NCI-H2171 treated with DMSO at 0.1 percent for 48 hours (cell line): ENCODE measurements around the gene CDKN2D.
A peak's percentile ranks its signal among the peaks of the same experiment; 100 is the strongest.

ENCODE experiments used
- DNase-seq: peaks from one replicate; lab custom pipeline; 2025; lab: John Stamatoyannopoulos, UW

Gene CDKN2D

GRCh38 chr19:10568826-10569651, at the start of gene CDKN2D:
Gene CDKN2D, minus strand, starts transcription at chr19:10568979. Its CDS starts 326 bp downstream, at chr19:10568653.
- DNase-seq = peak; percentile 99

GRCh38 chr19:10617409-10618121, 48.8 kb upstream of the CDKN2D start:
- no peak for DNase-seq

GRCh38 chr19:10615429-10616023, 46.7 kb upstream of the CDKN2D start:
- no peak for DNase-seq

- DNase-seq = no peak
Measured at GRCh38 chr19:10612499-10613119, 43.8 kb upstream of the CDKN2D start.

GRCh38 chr19:10611907-10612306, 43.1 kb upstream of the CDKN2D start:
- DNase-seq = no peak

GRCh38 chr19:10604460-10604980, 35.7 kb upstream of the CDKN2D start:
- no peak for DNase-seq

- no peak for DNase-seq
Measured at GRCh38 chr19:10603873-10604459, 35.2 kb upstream of the CDKN2D start.

GRCh38 chr19:10603084-10603872, 34.5 kb upstream of the CDKN2D start:
- no peak for DNase-seq

GRCh38 chr19:10602330-10603083, 33.7 kb upstream of the CDKN2D start:
- peak; percentile 53 for DNase-seq

- DNase-seq = no peak
Measured at GRCh38 chr19:10601999-10602329, 33.2 kb upstream of the CDKN2D start.

- no peak for DNase-seq
Measured at GRCh38 chr19:10600149-10600548, 31.4 kb upstream of the CDKN2D start.

GRCh38 chr19:10593820-10594637, 25.2 kb upstream of the CDKN2D start:
- DNase-seq = no peak

- DNase-seq = no peak
Measured at GRCh38 chr19:10593148-10593547, 24.4 kb upstream of the CDKN2D start.

GRCh38 chr19:10587839-10588150, 19.0 kb upstream of the CDKN2D start:
- DNase-seq = no peak

GRCh38 chr19:10587022-10587838, 18.5 kb upstream of the CDKN2D start, which contains the start of gene AP1M2:
Gene AP1M2, minus strand, starts transcription at chr19:10587312. Its CDS starts 81 bp downstream, at chr19:10587231.
- DNase-seq = peak; percentile 60

GRCh38 chr19:10586396-10586795, 17.6 kb upstream of the CDKN2D start:
- no peak for DNase-seq

- no peak for DNase-seq
Measured at GRCh38 chr19:10583036-10583776, 14.4 kb upstream of the CDKN2D start.

- DNase-seq = no peak
Measured at GRCh38 chr19:10582091-10582490, 13.3 kb upstream of the CDKN2D start.
